DOHH2 (cell line): ENCODE results near the gene NATD1.

Experiments
- EZH2phosphoT487 ChIP-seq: fragments of 200-600 bp; sonication (generic); IDR thresholded peaks from 2 replicates; pipeline ENCODE4 v1.6.1; 2017; ENCODE audit warnings: borderline replicate concordance, mild to moderate bottlenecking, antibody characterized with exemption, low read length, moderate library complexity, mixed read lengths
- TF ChIP-seq, protein P1 (sequence below): fragments of 200-600 bp; sonication (generic); IDR thresholded peaks from one replicate; pipeline ENCODE4 v1.5.1; 2014; ENCODE audit warnings: antibody characterized with exemption, mild to moderate bottlenecking, low read depth, low read length; ENCODE audit not compliant: poor library complexity, severe bottlenecking

DNA sequence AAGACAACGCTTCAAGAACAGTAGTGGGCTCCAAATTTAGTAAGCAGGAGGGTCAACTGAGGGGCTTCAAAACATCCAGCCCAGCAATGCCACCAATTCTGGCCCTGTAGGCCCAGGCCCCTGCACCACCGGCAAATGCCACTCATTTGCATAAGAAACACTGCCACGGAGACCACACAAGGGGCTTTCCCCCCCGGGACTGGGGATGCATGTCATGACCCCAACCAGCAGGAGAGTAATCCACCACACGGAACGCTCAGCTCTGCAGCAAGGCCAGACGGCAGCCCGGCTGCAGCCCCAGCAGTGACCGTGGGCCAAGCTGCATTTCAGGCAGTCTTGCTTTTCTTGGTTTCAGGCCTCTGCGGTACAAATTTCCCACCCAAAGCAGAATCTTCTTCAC lies 53.4 kb downstream of the NATD1 start:
- TF ChIP-seq, protein P1, sequence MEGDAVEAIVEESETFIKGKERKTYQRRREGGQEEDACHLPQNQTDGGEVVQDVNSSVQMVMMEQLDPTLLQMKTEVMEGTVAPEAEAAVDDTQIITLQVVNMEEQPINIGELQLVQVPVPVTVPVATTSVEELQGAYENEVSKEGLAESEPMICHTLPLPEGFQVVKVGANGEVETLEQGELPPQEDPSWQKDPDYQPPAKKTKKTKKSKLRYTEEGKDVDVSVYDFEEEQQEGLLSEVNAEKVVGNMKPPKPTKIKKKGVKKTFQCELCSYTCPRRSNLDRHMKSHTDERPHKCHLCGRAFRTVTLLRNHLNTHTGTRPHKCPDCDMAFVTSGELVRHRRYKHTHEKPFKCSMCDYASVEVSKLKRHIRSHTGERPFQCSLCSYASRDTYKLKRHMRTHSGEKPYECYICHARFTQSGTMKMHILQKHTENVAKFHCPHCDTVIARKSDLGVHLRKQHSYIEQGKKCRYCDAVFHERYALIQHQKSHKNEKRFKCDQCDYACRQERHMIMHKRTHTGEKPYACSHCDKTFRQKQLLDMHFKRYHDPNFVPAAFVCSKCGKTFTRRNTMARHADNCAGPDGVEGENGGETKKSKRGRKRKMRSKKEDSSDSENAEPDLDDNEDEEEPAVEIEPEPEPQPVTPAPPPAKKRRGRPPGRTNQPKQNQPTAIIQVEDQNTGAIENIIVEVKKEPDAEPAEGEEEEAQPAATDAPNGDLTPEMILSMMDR, result no peak
- TF ChIP-seq EZH2phosphoT487, result no peak
